Panc1 (cell line): ENCODE data around the gene STPG1. TPM values are rescaled to one million over a fixed set of nuclear protein-coding genes. Genes with fewer than 3 reads are reported as not detected.

Source experiments
- ATAC-seq: fragments of 200-7000 bp; cut with Tn5 transposase; 2 replicates; pipeline ENCODE4 v1.9.1; 2020; ENCODE audit warnings: mild to moderate bottlenecking, moderate library complexity
- BruUV-seq: library from RNA; stranded (reverse); fragments of 400-500 nt; replicated peaks from 2 replicates; lab custom pipeline; 2021; lab: Mats Ljungman, UMichigan
- CTCF ChIA-PET: fragments of 300-600 bp; sonication (Branson Sonifier 250); formaldehyde crosslinking; loops from one replicate; lab custom pipeline; 2022; ENCODE audit warnings: antibody characterized with exemption; lab: Charles Lee
- POLR2A ChIA-PET: fragments of 300-600 bp; sonication (Branson Sonifier 250); formaldehyde crosslinking; loops from one replicate; lab custom pipeline; 2022; ENCODE audit warnings: antibody characterized with exemption; lab: Charles Lee
- DNase-seq: peaks from one replicate; pipeline ENCODE4 v3.0.0-alpha.2; 2010; ENCODE audit warnings: low read depth, low spot score
- H3K27ac ChIP-seq: 2 replicates; pipeline ENCODE4 v1.5.1; 2011; ENCODE audit warnings: mild to moderate bottlenecking, low read length, inconsistent platforms
- H3K27me3 ChIP-seq: fragments of 200-500 bp; sonication (Bioruptor generic); 2 replicates; pipeline ENCODE4 v1.6.0; 2014; ENCODE audit warnings: low read length, inconsistent platforms; ENCODE audit not compliant: control insufficient read depth, insufficient read depth
- H3K36me3 ChIP-seq: fragments of 200-500 bp; sonication (Bioruptor generic); 2 replicates; pipeline ENCODE4 v1.5.1; 2014; ENCODE audit warnings: inconsistent platforms, mild to moderate bottlenecking, low read length, moderate library complexity; ENCODE audit not compliant: control insufficient read depth, insufficient read depth
- H3K4me1 ChIP-seq: 2 replicates; pipeline ENCODE4 v1.5.1; 2011; ENCODE audit warnings: inconsistent platforms, mild to moderate bottlenecking, low read length, moderate library complexity; ENCODE audit not compliant: control insufficient read depth, insufficient read depth
- H3K4me3 ChIP-seq, 2 experiments: 2 replicates each; pipeline ENCODE4 v1.5.1; 2011 to 2012; ENCODE audit warnings: low read depth in 2 of 2, low read length in 2 of 2, mild to moderate bottlenecking in 2 of 2, inconsistent platforms in 1 of 2, moderate library complexity in 1 of 2
- H3K9me3 ChIP-seq: fragments of 200-500 bp; sonication (Bioruptor generic); 2 replicates; pipeline ENCODE4 v1.5.1; 2014; ENCODE audit warnings: low read depth, mild to moderate bottlenecking, inconsistent platforms, low read length, moderate library complexity; ENCODE audit not compliant: control insufficient read depth, insufficient read depth
- POLR2AphosphoS5 ChIP-seq: IDR thresholded peaks from 2 replicates; pipeline ENCODE4 v1.6.1; 2012; ENCODE audit warnings: mild to moderate bottlenecking, low read depth, low read length, moderate library complexity
- REST ChIP-seq, 2 experiments: IDR thresholded peaks; 2 replicates each; pipeline ENCODE4 v1.6.1; 2011 to 2012; ENCODE audit warnings: low read depth in 2 of 2, control low read depth in 1 of 2, low read length in 1 of 2, mild to moderate bottlenecking in 1 of 2, moderate library complexity in 1 of 2; ENCODE audit not compliant: insufficient read depth in 1 of 2
- SIN3A ChIP-seq: IDR thresholded peaks from 2 replicates; pipeline ENCODE4 v1.6.1; 2012; ENCODE audit warnings: low read depth, mild to moderate bottlenecking, low read length, moderate library complexity, borderline replicate concordance; ENCODE audit not compliant: insufficient read depth
- TCF7L2 ChIP-seq: IDR thresholded peaks from 2 replicates; pipeline ENCODE4 v1.6.1; 2011; ENCODE audit warnings: mild to moderate bottlenecking, low read depth, low read length, inconsistent platforms
- in situ Hi-C: cut with HindIII; loops from 2 replicates; pipeline ENCODE4 v1.10.0; 2016; ENCODE audit warnings: low sequenced_read_pairs, low pct_unique_long_range_greater_than_20kb
- intact Hi-C: fragments of 100-400 bp; cut with micrococcal nuclease; formaldehyde crosslinking; loops from one replicate; pipeline ENCODE4 v1.10.0; 2022; ENCODE audit not compliant: unreplicated experiment
- total RNA-seq: library from RNA; stranded (reverse); gene quantifications from one replicate; pipeline ENCODE4 v1.2.1, GENCODE V29; 2021; ENCODE audit not compliant: unreplicated experiment
- TF ChIP-seq, protein P1 (sequence below): fragments of 450-650 bp; IDR thresholded peaks from 2 replicates; pipeline ENCODE4 v1.5.1; 2017; ENCODE audit warnings: mild to moderate bottlenecking

Gene STPG1
- total RNA-seq, 1 experiment from 2014 or later = 9.9 TPM

GRCh38 chr1:24347159-24347934 lies 66.2 kb downstream of the STPG1 start:
- TF ChIP-seq SIN3A (no peak), REST (IDR thresholded peaks at IDR 0.05; ENCODE audit: insufficient read depth in 1 of 2, low read depth in 2 of 2, low read length in 1 of 2) (no peak), POLR2AphosphoS5 (no peak)
- TF ChIP-seq, protein P1, sequence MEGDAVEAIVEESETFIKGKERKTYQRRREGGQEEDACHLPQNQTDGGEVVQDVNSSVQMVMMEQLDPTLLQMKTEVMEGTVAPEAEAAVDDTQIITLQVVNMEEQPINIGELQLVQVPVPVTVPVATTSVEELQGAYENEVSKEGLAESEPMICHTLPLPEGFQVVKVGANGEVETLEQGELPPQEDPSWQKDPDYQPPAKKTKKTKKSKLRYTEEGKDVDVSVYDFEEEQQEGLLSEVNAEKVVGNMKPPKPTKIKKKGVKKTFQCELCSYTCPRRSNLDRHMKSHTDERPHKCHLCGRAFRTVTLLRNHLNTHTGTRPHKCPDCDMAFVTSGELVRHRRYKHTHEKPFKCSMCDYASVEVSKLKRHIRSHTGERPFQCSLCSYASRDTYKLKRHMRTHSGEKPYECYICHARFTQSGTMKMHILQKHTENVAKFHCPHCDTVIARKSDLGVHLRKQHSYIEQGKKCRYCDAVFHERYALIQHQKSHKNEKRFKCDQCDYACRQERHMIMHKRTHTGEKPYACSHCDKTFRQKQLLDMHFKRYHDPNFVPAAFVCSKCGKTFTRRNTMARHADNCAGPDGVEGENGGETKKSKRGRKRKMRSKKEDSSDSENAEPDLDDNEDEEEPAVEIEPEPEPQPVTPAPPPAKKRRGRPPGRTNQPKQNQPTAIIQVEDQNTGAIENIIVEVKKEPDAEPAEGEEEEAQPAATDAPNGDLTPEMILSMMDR = no peak
- no TSS peak for BruUV-seq
- no peak overlapping the region for H3K27ac ChIP-seq
- DNase-seq = no peak
- intact Hi-C loops = no loop called here
- in situ Hi-C loops = no loop called here
- no peak overlapping the region for H3K4me3 ChIP-seq
- no peaks in the 10 kb centered on the region for H3K9me3 ChIP-seq
- H3K36me3 ChIP-seq = no peaks in the 10 kb centered on the region
- H3K27me3 ChIP-seq = no peaks in the 10 kb centered on the region
- no peaks in the 10 kb centered on the region; the same call in 1 of the 2 replicates for H3K4me1 ChIP-seq
- ChIA-PET POLR2A (no interaction called here), CTCF (interaction anchor here (1.4 kb wide), 1 partner anchor 145 kb away, joined by 5 read pairs; no protein-coding TSS in a partner anchor)
- ATAC-seq = no peak

DNA sequence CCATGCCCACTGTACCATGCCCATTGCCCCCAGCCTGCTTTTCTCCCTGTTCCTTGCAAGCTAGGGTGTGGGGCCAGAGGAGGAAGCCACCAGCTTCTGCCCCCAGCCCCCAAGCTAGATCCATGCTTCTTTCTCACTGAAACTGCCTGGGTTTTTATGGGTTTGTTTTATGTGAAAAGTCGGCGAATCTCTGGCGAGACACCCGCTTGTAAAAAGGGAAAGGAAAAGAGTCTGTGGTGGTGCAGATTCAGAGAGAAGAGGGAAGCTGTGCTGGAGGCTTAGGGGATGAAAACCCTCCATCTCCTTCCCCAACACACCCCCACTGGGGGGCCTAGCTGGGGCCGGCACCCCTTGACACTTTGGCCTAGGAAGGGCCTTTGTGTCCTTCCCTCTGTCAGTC lies 68.2 kb downstream of the STPG1 start:
- Histone ChIP-seq H3K36me3 (no peaks in the 10 kb centered on the region), H3K9me3 (no peaks in the 10 kb centered on the region), H3K4me1 (no peaks in the 10 kb centered on the region; the same call in 1 of the 2 replicates), H3K27me3 (no peaks in the 10 kb centered on the region), H3K4me3 (no peak overlapping the region), H3K27ac (no peak overlapping the region)
- no TSS peak for BruUV-seq
- no peak for ATAC-seq
- DNase-seq = no peak
- TF ChIP-seq TCF7L2 = no peak
- TF ChIP-seq POLR2AphosphoS5 = no peak
- TF ChIP-seq, protein P1 = no peak
- TF ChIP-seq REST (IDR thresholded peaks at IDR 0.05; ENCODE audit: insufficient read depth in 1 of 2, low read depth in 2 of 2, low read length in 1 of 2) = no peak
- no peak for TF ChIP-seq SIN3A
- in situ Hi-C loops = no loop called here
- intact Hi-C loops = no loop called here
- CTCF ChIA-PET = no interaction called here
- POLR2A ChIA-PET = no interaction called here
